Skin of body (tissue), 2 donors: ENCODE data around the gene DCST1. TPM values are rescaled to one million over a fixed set of nuclear protein-coding genes. Genes with fewer than 3 reads are reported as not detected.
A peak's percentile ranks its signal among the peaks of the same experiment; 100 is the strongest.

ENCODE experiments used
- DNase-seq: peaks from one replicate; lab custom pipeline; 2025; lab: John Stamatoyannopoulos, UW
- total RNA-seq: library from RNA; depleted of rRNA; stranded (reverse); fragments of >200 nt; gene quantifications from one replicate; pipeline ENCODE4 v1.2.3, GENCODE V29; 2014

Gene DCST1
- total RNA-seq, 1 donor from 2014 or later = 0.10 TPM

DNA sequence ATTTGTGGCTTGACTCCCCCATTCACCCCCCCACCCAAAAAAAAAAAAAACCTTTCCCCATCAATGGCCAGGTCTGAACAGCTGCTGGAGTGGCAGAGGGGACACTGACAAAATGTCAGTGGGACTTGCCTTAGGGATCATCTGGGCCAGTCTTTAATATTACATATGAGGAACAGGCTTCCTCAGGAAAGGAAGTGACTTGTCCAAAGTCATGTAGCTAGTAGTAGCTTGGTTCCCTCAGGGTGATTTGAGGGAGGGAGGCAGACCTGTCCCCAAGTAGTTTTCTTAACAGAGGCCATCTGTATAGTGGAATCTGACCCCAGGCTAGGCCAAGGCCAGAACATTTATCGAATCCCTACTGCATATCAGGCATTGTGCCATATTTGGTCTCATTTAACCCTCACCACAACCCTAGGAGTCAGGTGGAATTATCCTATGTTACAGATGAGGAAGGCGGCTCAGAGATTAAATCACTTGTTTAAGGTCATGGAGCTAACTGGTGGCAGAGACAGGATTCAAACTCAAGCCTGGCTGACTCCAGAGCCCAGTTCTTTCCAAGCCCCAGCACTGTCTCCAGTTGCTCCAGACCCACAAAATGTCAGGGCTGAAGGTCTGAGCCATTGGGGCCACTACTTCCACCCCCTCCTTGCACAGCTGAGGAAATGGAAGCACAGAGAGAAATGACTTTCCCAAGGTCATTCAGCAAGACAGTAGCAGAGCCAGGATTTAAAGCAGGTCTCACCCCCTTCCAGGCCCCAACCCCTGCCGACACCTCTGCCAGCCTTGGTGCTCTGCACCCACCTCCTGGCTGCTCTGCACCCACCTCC lies 20.6 kb upstream of the DCST1 start:
- DNase-seq = no peak

DNA sequence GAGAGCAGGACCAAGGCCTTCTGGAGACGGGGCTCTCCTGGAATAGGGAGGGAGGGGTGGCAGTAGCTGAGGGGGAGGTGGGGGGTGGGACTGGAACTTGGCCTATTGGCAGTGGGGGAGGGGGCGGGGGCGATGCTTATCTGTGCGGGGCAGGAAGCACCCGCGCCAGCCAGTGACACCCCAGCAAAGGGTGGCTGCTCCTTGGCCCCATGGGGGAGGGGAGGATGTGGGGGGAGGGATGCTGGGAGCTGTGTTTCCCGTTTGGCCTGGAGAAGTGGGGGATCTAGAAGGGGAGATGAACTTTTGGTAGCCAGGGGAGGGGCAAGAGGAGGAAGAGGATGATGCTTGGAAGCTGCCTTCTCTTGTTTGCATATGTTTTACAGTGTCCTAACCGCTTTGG lies 20.0 kb upstream of the DCST1 start:
- DNase-seq = no peak

DNA sequence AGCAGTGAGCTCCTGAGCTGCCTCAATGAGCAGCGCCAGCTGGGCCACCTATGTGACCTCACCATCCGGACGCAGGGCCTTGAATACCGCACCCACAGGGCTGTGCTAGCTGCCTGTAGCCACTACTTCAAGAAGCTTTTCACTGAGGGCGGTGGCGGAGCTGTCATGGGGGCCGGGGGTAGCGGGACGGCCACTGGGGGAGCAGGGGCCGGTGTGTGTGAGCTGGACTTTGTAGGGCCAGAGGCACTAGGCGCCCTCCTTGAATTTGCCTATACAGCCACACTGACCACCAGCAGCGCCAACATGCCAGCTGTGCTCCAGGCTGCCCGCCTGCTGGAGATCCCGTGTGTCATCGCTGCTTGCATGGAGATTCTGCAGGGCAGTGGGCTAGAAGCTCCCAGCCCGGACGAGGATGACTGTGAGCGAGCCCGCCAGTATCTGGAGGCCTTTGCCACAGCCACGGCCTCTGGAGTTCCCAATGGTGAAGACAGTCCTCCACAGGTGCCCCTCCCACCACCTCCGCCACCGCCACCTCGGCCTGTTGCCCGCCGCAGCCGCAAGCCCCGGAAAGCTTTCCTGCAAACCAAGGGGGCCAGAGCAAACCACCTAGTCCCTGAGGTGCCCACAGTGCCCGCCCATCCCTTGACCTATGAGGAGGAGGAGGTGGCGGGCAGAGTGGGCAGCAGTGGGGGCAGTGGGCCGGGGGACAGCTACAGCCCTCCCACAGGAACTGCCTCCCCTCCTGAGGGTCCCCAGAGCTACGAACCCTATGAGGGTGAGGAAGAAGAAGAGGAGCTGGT lies 18.7 kb upstream of the DCST1 start:
- no peak for DNase-seq

DNA sequence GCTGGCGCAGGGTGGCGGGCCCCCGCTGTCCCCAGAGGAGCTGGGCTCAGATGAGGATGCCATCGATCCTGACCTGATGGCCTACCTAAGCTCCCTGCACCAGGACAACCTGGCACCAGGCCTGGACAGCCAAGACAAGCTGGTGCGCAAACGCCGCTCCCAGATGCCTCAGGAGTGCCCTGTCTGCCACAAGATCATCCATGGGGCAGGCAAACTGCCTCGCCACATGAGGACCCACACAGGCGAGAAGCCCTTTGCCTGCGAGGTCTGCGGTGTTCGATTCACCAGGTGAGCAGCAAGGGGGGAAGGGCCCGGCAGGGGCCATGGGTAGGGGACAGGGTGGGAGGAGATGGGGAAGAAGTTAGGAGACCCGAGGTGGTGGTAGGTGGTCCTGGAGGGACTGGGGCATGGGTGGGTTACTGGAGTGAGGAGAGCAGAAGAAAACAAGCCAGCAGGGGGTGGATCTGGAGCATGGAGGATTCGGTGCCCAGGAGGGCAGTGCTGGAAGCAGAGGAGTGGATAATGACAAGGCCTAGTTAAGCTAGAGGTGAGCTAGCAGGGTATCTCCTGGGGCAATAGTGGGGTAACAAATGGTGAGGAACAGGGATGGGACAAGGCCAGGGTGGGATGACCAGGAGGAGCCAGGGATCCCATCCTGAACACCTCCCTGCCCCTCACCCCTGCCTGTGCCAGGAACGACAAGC lies 17.9 kb upstream of the DCST1 start:
- no peak for DNase-seq

- no peak for DNase-seq
These were observed 17.3 kb upstream of the DCST1 start for GRCh38 chr1:155016231-155016831.

- peak; percentile 91 for DNase-seq
These were observed 16.3 kb upstream of the DCST1 start for GRCh38 chr1:155017041-155017945.

- no peak for DNase-seq
These were observed 15.7 kb upstream of the DCST1 start for GRCh38 chr1:155017946-155018316.

- DNase-seq = no peak
These were observed 14.8 kb upstream of the DCST1 start for GRCh38 chr1:155018617-155019348.

DNA sequence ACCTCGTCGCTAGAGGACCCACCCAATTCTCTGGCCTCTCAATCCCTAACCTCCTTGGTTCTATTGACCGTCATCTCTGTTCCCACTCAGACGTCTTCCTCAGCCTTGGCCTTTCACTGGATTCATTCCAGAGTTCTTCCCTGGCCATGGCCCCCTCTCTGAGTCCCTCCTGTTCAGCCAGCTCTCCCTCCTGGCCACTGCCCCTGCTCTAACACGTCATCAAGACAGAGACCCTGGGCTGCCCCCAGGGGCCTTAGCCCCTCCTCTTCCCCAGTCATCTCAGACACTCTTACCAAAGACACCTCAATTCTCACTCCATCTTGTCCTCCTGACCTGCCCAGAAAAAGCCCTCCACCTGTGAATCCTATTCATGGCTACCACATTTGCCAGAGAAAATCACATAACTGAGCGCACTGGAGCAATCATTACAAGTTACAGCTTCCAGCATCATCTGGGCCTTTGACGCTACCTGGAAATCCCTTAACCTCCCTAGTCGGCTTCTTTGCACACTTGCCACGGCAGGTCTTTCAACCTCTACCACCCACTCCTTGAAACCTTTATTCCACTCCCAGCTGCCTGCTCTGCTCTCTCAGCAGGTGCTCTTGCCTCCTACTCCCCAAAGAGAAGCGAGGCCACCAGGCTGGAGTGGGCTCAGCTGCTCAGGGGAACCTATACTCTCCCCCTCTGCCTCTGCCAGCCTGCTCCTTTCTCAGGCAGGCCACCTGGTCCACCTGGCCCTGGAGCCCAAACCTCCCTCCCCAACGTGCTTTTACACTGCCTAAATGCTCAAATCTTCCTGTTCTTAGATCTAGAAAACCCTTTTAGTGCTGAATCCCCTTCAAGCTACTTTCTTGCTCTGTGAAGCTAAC lies 14.0 kb upstream of the DCST1 start:
- DNase-seq = no peak

- no peak for DNase-seq
These were observed 11.3 kb upstream of the DCST1 start for GRCh38 chr1:155022136-155022926.

DNA sequence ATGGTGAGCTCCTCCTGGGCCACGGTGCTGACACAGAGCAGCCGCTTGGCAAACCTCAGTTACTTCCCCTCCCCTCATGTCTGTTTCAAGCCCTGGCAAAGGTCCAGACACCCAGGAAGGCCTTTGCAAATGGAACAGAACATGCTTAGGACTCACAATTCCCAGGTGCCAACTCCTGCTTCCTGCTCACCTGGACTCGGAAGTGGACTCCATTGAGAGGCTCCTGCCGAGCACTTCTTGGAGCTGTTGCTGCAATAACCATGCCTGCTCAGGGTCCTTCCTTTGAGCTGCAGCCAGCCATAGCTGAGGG lies 10.7 kb upstream of the DCST1 start:
- no peak for DNase-seq

DNA sequence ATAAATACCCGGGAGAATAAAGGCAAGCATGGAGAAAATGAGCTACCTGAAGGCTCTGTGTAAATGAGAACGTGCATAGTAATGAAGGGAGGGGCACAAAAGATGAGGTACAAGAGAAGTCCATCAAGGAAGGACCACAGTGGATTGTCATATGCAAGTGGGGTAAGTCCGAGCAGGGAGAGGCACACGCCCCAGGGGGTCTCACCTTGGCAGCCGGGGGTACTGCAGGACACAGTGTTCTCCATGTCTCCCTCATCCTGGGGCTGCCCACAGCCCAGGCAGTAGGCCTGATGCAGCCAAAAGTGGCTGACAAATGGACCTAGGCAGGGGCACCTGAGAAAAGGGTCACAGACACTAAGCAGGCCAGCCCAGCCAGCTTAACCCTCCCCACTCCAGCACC lies 10.0 kb upstream of the DCST1 start:
- no peak for DNase-seq

DNA sequence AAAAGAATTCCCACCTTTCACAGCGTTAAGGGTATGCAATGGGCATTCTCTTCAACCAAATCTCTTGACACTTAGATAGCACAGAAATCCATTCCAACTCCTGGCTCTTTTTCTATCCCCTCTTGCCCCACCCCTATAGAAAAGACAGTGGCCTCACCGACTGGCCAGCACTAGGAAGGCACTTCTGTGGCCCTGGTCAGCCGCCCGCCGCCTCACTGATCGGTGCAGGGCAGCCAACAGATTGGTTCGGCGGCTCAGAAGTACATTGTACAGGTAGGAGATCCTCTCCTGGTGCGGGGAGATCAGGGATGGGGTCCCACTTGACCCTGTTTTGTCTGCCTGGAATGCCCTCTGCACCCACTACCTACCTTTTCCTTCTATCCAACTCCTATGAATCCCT lies 9.3 kb upstream of the DCST1 start:
- no peak for DNase-seq

GRCh38 chr1:155026154-155026553 lies 7.5 kb upstream of the DCST1 start:
- DNase-seq = no peak

DNA sequence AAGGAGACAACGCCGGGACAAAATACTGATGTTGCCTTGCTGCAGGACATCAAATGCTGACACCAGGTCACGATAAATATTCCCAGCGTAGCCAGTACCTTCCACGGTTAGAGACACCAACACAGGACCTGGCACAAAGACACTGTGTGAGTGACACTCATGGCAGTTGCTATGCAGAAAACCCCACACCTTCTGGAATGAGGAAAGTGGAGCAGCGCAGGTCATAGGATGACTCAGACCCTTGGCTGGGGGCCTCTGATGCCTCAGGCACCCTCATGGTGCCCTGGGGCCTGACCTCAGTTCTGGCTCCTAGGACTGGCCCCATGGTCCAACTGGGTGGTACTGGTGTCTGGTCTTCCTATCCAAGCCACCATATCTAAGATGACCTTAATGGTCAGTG lies 7.0 kb upstream of the DCST1 start:
- no peak for DNase-seq

DNA sequence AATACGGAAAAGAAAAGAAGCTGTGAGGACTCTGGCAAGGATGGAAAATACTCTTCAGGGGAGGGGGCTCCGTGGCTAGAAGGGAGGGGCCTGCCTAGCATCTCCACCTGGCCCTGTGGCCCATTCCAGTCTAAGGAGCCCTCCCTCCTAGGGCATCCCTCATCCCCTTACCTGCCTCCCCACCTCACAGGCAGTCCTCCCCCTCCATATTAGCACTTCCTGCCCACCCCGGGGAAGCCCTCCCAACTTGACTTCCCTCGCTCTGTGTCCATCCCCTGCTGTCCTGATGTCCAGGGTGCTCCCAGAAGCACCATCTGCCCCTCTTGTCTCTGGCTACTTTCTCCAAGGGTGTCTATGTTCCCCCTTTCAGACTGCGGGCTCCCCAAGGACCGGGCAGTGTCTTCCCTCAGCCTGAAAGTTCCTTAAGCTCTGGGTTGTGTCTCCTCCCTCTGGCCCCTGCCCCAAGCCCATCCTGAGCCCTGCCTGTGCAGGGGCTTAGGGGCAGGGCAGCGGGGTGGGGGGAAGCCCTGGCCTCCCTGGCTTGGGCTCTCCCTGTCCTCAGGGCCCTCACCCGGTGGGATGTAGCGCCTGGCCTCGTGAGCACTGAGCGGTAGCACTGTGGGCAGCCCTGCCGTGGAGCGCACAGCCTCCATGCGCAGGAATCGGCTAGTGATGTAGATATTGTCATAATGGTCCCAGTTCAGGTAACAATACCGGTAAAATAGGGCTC lies 3.9 kb upstream of the DCST1 start:
- DNase-seq = no peak

- no peak for DNase-seq
These were observed 3.3 kb upstream of the DCST1 start for GRCh38 chr1:155030243-155030795.
